ENCODE measurements around the gene MEF2C. TPM values are rescaled to one million over a fixed set of nuclear protein-coding genes. Genes with fewer than 3 reads are reported as not detected.

Gene MEF2C
- total and polyA plus RNA-seq, 2 donors (not counting 1 experiment from before 2014, with no cell fraction given): 12.2 to 15.7 TPM

- no peaks in the 10 kb centered on the region for H3K27me3 ChIP-seq (ENCODE audit: control insufficient read depth, insufficient read depth, low read length)
- no peaks in the 10 kb centered on the region for H3K79me2 ChIP-seq (ENCODE audit: control insufficient read depth, insufficient read depth, low read length)
- no peaks in the 10 kb centered on the region for H4K20me1 ChIP-seq (ENCODE audit: control insufficient read depth, extremely low read depth, insufficient read depth, low read length)
- no peak overlapping the region for H3K4me3 ChIP-seq (replicated peaks in 1 of 4; ENCODE audit: control extremely low read depth in 1 of 4, insufficient read depth in 1 of 4, low read depth in 3 of 4, low read length in 4 of 4)
- DNase-seq (ENCODE audit: low read depth in 2 of 2): peak; percentile 20 to 41
- no peak for TF ChIP-seq EZH2 (IDR thresholded peaks at IDR 0.05; ENCODE audit: low read length, missing control alignments)
- TF ChIP-seq, protein P1, sequence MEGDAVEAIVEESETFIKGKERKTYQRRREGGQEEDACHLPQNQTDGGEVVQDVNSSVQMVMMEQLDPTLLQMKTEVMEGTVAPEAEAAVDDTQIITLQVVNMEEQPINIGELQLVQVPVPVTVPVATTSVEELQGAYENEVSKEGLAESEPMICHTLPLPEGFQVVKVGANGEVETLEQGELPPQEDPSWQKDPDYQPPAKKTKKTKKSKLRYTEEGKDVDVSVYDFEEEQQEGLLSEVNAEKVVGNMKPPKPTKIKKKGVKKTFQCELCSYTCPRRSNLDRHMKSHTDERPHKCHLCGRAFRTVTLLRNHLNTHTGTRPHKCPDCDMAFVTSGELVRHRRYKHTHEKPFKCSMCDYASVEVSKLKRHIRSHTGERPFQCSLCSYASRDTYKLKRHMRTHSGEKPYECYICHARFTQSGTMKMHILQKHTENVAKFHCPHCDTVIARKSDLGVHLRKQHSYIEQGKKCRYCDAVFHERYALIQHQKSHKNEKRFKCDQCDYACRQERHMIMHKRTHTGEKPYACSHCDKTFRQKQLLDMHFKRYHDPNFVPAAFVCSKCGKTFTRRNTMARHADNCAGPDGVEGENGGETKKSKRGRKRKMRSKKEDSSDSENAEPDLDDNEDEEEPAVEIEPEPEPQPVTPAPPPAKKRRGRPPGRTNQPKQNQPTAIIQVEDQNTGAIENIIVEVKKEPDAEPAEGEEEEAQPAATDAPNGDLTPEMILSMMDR (conservative IDR thresholded peaks at IDR 0.05 in 1 of 2, IDR thresholded peaks at IDR 0.05 in 1 of 2; ENCODE audit: low read depth in 1 of 2, low read length in 2 of 2): no peak
- H3K9me3 ChIP-seq (ENCODE audit: control insufficient read depth, insufficient read depth, low read depth, low read length): no peaks in the 10 kb centered on the region
- no peaks in the 10 kb centered on the region for H3K4me1 ChIP-seq (ENCODE audit: control insufficient read depth, extremely low read depth, insufficient read depth, low read length)
- H2AFZ ChIP-seq (ENCODE audit: low read length): no peak overlapping the region
- H3K36me3 ChIP-seq (ENCODE audit: control insufficient read depth, insufficient read depth, low read length): no peaks in the 10 kb centered on the region
- no peak overlapping the region for H3K9ac ChIP-seq (ENCODE audit: insufficient read depth, low read length)
- H3K27ac ChIP-seq (ENCODE audit: insufficient read depth, low read length): no peak overlapping the region
- H3K4me2 ChIP-seq (ENCODE audit: extremely low read depth, insufficient read depth, low read length): no peak overlapping the region
Measured at GRCh38 chr5:88743231-88743834, 139.7 kb downstream of the MEF2C start.

GRCh38 chr5:88741964-88742363 is 141.0 kb downstream of the MEF2C start:
- TF ChIP-seq, protein P1 (conservative IDR thresholded peaks at IDR 0.05 in 1 of 2, IDR thresholded peaks at IDR 0.05 in 1 of 2; ENCODE audit: low read depth in 1 of 2, low read length in 2 of 2): no peak
- TF ChIP-seq EZH2 (IDR thresholded peaks at IDR 0.05; ENCODE audit: low read length, missing control alignments): no peak
- no peak overlapping the region for H3K27ac ChIP-seq (ENCODE audit: insufficient read depth, low read length)
- no peak overlapping the region for H3K4me3 ChIP-seq (replicated peaks in 1 of 4; ENCODE audit: control extremely low read depth in 1 of 4, insufficient read depth in 1 of 4, low read depth in 3 of 4, low read length in 4 of 4)
- H3K27me3 ChIP-seq (ENCODE audit: control insufficient read depth, insufficient read depth, low read length): no peaks in the 10 kb centered on the region
- H3K4me1 ChIP-seq (ENCODE audit: control insufficient read depth, extremely low read depth, insufficient read depth, low read length): no peaks in the 10 kb centered on the region
- no peak overlapping the region for H2AFZ ChIP-seq (ENCODE audit: low read length)
- H3K9me3 ChIP-seq (ENCODE audit: control insufficient read depth, insufficient read depth, low read depth, low read length): no peaks in the 10 kb centered on the region
- no peak overlapping the region for H3K4me2 ChIP-seq (ENCODE audit: extremely low read depth, insufficient read depth, low read length)
- DNase-seq (ENCODE audit: low read depth in 2 of 2): no peak
- H3K79me2 ChIP-seq (ENCODE audit: control insufficient read depth, insufficient read depth, low read length): no peaks in the 10 kb centered on the region
- no peak overlapping the region for H3K9ac ChIP-seq (ENCODE audit: insufficient read depth, low read length)
- H4K20me1 ChIP-seq (ENCODE audit: control insufficient read depth, extremely low read depth, insufficient read depth, low read length): no peaks in the 10 kb centered on the region
- H3K36me3 ChIP-seq (ENCODE audit: control insufficient read depth, insufficient read depth, low read length): no peaks in the 10 kb centered on the region

DNA sequence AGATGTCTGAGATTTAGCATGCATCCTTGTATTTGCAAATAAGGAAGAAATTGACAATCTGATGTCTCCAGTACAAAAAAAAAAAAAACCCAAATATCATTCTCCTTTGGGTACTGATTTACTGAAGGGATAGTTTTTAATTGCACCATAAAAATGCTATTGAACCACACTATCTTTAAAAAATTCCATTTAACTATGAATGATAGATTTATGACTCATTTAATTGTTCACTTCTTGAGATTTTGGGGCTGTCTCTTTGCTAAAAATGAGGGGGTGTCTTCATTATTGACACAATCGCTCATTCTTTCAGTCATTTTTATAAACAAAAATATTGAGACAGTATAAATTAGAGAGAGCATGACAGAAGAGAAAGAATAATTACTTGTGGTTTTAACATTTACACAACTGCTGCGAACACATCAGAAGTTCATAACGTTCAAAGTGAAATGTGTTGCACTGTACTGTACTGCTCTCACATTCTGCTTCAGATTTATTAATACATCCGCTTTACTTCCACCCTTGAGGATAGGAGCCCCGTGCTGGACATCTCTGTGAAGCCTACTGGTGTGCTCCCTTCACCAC is 142.3 kb downstream of the MEF2C start:
- TF ChIP-seq, protein P1 (conservative IDR thresholded peaks at IDR 0.05 in 1 of 2, IDR thresholded peaks at IDR 0.05 in 1 of 2; ENCODE audit: low read depth in 1 of 2, low read length in 2 of 2): no peak
- no peak for TF ChIP-seq EZH2 (IDR thresholded peaks at IDR 0.05; ENCODE audit: low read length, missing control alignments)
- H3K79me2 ChIP-seq (ENCODE audit: control insufficient read depth, insufficient read depth, low read length): no peaks in the 10 kb centered on the region
- no peaks in the 10 kb centered on the region for H3K4me1 ChIP-seq (ENCODE audit: control insufficient read depth, extremely low read depth, insufficient read depth, low read length)
- no peak overlapping the region for H2AFZ ChIP-seq (ENCODE audit: low read length)
- H3K27me3 ChIP-seq (ENCODE audit: control insufficient read depth, insufficient read depth, low read length): no peaks in the 10 kb centered on the region
- DNase-seq (ENCODE audit: low read depth in 2 of 2): peak in 1 of 2 donors; percentile 45
- H4K20me1 ChIP-seq (ENCODE audit: control insufficient read depth, extremely low read depth, insufficient read depth, low read length): no peaks in the 10 kb centered on the region
- H3K4me2 ChIP-seq (ENCODE audit: extremely low read depth, insufficient read depth, low read length): no peak overlapping the region
- no peak overlapping the region for H3K4me3 ChIP-seq (replicated peaks in 1 of 4; ENCODE audit: control extremely low read depth in 1 of 4, insufficient read depth in 1 of 4, low read depth in 3 of 4, low read length in 4 of 4)
- no peaks in the 10 kb centered on the region for H3K36me3 ChIP-seq (ENCODE audit: control insufficient read depth, insufficient read depth, low read length)
- H3K27ac ChIP-seq (ENCODE audit: insufficient read depth, low read length): no peak overlapping the region
- H3K9me3 ChIP-seq (ENCODE audit: control insufficient read depth, insufficient read depth, low read depth, low read length): no peaks in the 10 kb centered on the region
- no peak overlapping the region for H3K9ac ChIP-seq (ENCODE audit: insufficient read depth, low read length)
